ENCODE measurements around the gene BAIAP2L2. TPM values are rescaled to one million over a fixed set of nuclear protein-coding genes. Genes with fewer than 3 reads are reported as not detected.
"Not testable (repeated sequence)": the region's sequence is repeated elsewhere in the genome, so short reads cannot be mapped to it uniquely, and the experiment has no call there.

Gene BAIAP2L2
- total RNA-seq, 1 experiment from 2014 or later = 0.06 TPM

GRCh38 chr22:38081636-38081940 is 28.9 kb downstream of the BAIAP2L2 start:
- DNase-seq (ENCODE audit: low read depth) = no peak

GRCh38 chr22:38080850-38081635 is 29.4 kb downstream of the BAIAP2L2 start:
- no peak for DNase-seq (ENCODE audit: low read depth)

GRCh38 chr22:38080474-38080849 is 30.0 kb downstream of the BAIAP2L2 start:
- no peak for DNase-seq (ENCODE audit: low read depth)

- no peak for DNase-seq (ENCODE audit: low read depth)
Observed at GRCh38 chr22:38079804-38080203, 30.7 kb downstream of the BAIAP2L2 start.

GRCh38 chr22:38079208-38079607 is 31.3 kb downstream of the BAIAP2L2 start:
- DNase-seq (ENCODE audit: low read depth) = not testable (repeated sequence)

GRCh38 chr22:38078046-38078840 is 32.2 kb downstream of the BAIAP2L2 start:
- no peak for DNase-seq (ENCODE audit: low read depth)

GRCh38 chr22:38077595-38077994 is 32.9 kb downstream of the BAIAP2L2 start:
- no peak for DNase-seq (ENCODE audit: low read depth)

- DNase-seq (ENCODE audit: low read depth) = no peak
Observed at GRCh38 chr22:38077096-38077495, 33.4 kb downstream of the BAIAP2L2 start.

GRCh38 chr22:38075961-38076360 is 34.5 kb downstream of the BAIAP2L2 start:
- DNase-seq (ENCODE audit: low read depth) = no peak

GRCh38 chr22:38075105-38075825 is 35.2 kb downstream of the BAIAP2L2 start:
- no peak for DNase-seq (ENCODE audit: low read depth)

- no peak for DNase-seq (ENCODE audit: low read depth)
Observed at GRCh38 chr22:38074181-38075104, 36.0 kb downstream of the BAIAP2L2 start.

- no peak for DNase-seq (ENCODE audit: low read depth)
Observed at GRCh38 chr22:38073150-38074130, 37.0 kb downstream of the BAIAP2L2 start.

- no peak for DNase-seq (ENCODE audit: low read depth)
Observed at GRCh38 chr22:38072322-38073149, 37.9 kb downstream of the BAIAP2L2 start.

- no peak for DNase-seq (ENCODE audit: low read depth)
Observed at GRCh38 chr22:38071421-38072321, 38.8 kb downstream of the BAIAP2L2 start.

GRCh38 chr22:38070250-38070921 is 40.1 kb downstream of the BAIAP2L2 start:
- DNase-seq (ENCODE audit: low read depth) = no peak

- DNase-seq (ENCODE audit: low read depth) = peak; percentile 51
Observed at GRCh38 chr22:38069372-38070249, 40.9 kb downstream of the BAIAP2L2 start.

All from LHCN-M2 (cell line).